Measurements from ENCODE around the gene C11orf91.

DNA sequence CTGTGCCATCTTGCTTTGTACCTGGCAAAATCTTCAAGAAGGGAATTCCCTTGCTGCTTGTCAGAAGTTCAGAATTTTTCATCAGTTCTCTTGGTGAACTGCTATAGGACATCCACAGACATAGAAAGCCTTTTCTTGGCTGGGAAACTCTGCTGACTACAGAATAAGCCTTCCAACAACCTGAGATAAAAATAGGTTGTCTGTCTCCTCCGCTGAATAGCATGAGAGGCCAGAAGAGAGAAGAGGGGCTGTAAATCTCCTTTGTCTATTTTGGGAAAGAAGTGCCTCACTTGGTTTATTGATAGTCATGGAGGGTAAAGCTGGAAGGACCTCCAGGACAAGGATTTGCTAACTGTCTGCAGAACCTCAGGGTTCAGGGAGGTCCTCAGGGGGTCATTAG is 48.2 kb downstream of the C11orf91 start:
- TF ChIP-seq, protein P1, sequence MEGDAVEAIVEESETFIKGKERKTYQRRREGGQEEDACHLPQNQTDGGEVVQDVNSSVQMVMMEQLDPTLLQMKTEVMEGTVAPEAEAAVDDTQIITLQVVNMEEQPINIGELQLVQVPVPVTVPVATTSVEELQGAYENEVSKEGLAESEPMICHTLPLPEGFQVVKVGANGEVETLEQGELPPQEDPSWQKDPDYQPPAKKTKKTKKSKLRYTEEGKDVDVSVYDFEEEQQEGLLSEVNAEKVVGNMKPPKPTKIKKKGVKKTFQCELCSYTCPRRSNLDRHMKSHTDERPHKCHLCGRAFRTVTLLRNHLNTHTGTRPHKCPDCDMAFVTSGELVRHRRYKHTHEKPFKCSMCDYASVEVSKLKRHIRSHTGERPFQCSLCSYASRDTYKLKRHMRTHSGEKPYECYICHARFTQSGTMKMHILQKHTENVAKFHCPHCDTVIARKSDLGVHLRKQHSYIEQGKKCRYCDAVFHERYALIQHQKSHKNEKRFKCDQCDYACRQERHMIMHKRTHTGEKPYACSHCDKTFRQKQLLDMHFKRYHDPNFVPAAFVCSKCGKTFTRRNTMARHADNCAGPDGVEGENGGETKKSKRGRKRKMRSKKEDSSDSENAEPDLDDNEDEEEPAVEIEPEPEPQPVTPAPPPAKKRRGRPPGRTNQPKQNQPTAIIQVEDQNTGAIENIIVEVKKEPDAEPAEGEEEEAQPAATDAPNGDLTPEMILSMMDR (conservative IDR thresholded peaks at IDR 0.05 in 1 of 2, IDR thresholded peaks at IDR 0.05 in 1 of 2; ENCODE audit: extremely low read depth in 1 of 2, insufficient read depth in 1 of 2, low read depth in 1 of 2, low read length in 2 of 2) = no peak
- no peak for TF ChIP-seq EZH2 (IDR thresholded peaks at IDR 0.05; ENCODE audit: borderline replicate concordance, low read length)

All from mammary epithelial cell (primary cell).